CD14-positive monocyte (primary cell): Measurements from ENCODE around the gene PANK1. TPM values are rescaled to one million over a fixed set of nuclear protein-coding genes. Genes with fewer than 3 reads are reported as not detected.

Source experiments
- DNase-seq, 3 donors: peaks; one replicate each; pipeline ENCODE4 v3.0.0-alpha.2; 2011 to 2022
- H2AFZ ChIP-seq: 2 replicates; pipeline ENCODE4 v1.6.0; 2012; ENCODE audit warnings: mild to moderate bottlenecking, low read depth, low read length, inconsistent platforms; ENCODE audit not compliant: insufficient read depth, poor library complexity, severe bottlenecking
- H3K27ac ChIP-seq, 2 donors: 1 replicate in 1 of 2; 2 replicates in 1 of 2; pipeline ENCODE4 v1.5.1; 2012 to 2013; ENCODE audit warnings: low read length in 2 of 2, control low read depth in 1 of 2, inconsistent platforms in 1 of 2, low read depth in 1 of 2, mild to moderate bottlenecking in 1 of 2
- H3K27me3 ChIP-seq, 2 donors: one replicate each; pipeline versions ENCODE4 v1.6.0 to v1.6.1; 2011 to 2013; ENCODE audit warnings: low read length in 2 of 2; ENCODE audit not compliant: control insufficient read depth in 2 of 2, insufficient read depth in 2 of 2
- H3K36me3 ChIP-seq, 2 donors: replicated peaks in 1 of 2; 1 replicate in 1 of 2; 2 replicates in 1 of 2; pipeline versions ENCODE4 v1.5.1 to v1.6.1; 2012 to 2013; ENCODE audit warnings: low read length in 2 of 2, control low read depth in 1 of 2, inconsistent platforms in 1 of 2, mild to moderate bottlenecking in 1 of 2; ENCODE audit not compliant: insufficient read depth in 2 of 2, control insufficient read depth in 1 of 2
- H3K4me1 ChIP-seq, 2 donors: 1 replicate in 1 of 2; 2 replicates in 1 of 2; pipeline versions ENCODE4 v1.5.1 to v1.6.1; 2012 to 2013; ENCODE audit warnings: low read length in 2 of 2, control low read depth in 1 of 2, inconsistent platforms in 1 of 2, mild to moderate bottlenecking in 1 of 2, moderate library complexity in 1 of 2; ENCODE audit not compliant: insufficient read depth in 2 of 2, control insufficient read depth in 1 of 2
- H3K4me2 ChIP-seq: replicated peaks from 2 replicates; pipeline ENCODE3; 2012; ENCODE audit warnings: low read length, moderate library complexity, mild to moderate bottlenecking; ENCODE audit not compliant: poor library complexity, severe bottlenecking; ENCODE audit errors: extremely low read depth
- H3K4me3 ChIP-seq, 3 experiments: fragments of 200-600 bp in 1 of 3; sonication (generic) in 1 of 3; replicated peaks in 1 of 3; 1 replicate in 2 of 3; 2 replicates in 1 of 3; pipeline ENCODE4 v1.5.1; 2011 to 2013; ENCODE audit warnings: low read length in 3 of 3, mild to moderate bottlenecking in 3 of 3, control low read depth in 2 of 3, low read depth in 2 of 3, inconsistent platforms in 1 of 3, moderate library complexity in 1 of 3
- H3K79me2 ChIP-seq: 2 replicates; pipeline ENCODE4 v1.6.0; 2012; ENCODE audit warnings: mild to moderate bottlenecking, control low read depth, inconsistent platforms, low read length, moderate library complexity; ENCODE audit not compliant: insufficient read depth
- H3K9ac ChIP-seq: 2 replicates; pipeline ENCODE4 v1.6.0; 2017; ENCODE audit warnings: low read length, mild to moderate bottlenecking; ENCODE audit not compliant: insufficient read depth, poor library complexity, severe bottlenecking
- H3K9me3 ChIP-seq, 2 donors: replicated peaks in 1 of 2; 1 replicate in 1 of 2; 2 replicates in 1 of 2; pipeline versions ENCODE4 v1.5.1 to v1.6.1; 2012 to 2013; ENCODE audit warnings: low read length in 2 of 2, control low read depth in 1 of 2; ENCODE audit not compliant: control insufficient read depth in 1 of 2, insufficient read depth in 1 of 2
- H4K20me1 ChIP-seq: 2 replicates; pipeline ENCODE4 v1.6.0; 2012; ENCODE audit warnings: mild to moderate bottlenecking, low read length, control low read depth, moderate library complexity; ENCODE audit not compliant: insufficient read depth
- H3K27ac Mint-ChIP-seq, 7 donors: one replicate each; pipeline ENCODE4 v1.8.0; 2020; ENCODE audit warnings: mild to moderate bottlenecking in 7 of 7, mixed read lengths in 7 of 7, moderate library complexity in 6 of 7, inconsistent platforms in 2 of 7
- H3K27me3 Mint-ChIP-seq, 3 donors: one replicate each; pipeline ENCODE4 v1.8.0; 2021 to 2022; ENCODE audit warnings: low read depth in 3 of 3, mild to moderate bottlenecking in 3 of 3, mixed read lengths in 3 of 3, moderate library complexity in 3 of 3, inconsistent platforms in 1 of 3
- H3K36me3 Mint-ChIP-seq, 2 donors: one replicate each; pipeline ENCODE4 v1.8.0; 2020; ENCODE audit warnings: mixed read lengths in 2 of 2, inconsistent platforms in 1 of 2, mild to moderate bottlenecking in 1 of 2
- H3K4me1 Mint-ChIP-seq: one replicate; pipeline ENCODE4 v1.8.0; 2020; ENCODE audit warnings: mild to moderate bottlenecking, mixed read lengths
- H3K4me3 Mint-ChIP-seq, 2 donors: one replicate each; pipeline ENCODE4 v1.8.0; 2020; ENCODE audit warnings: mild to moderate bottlenecking in 2 of 2, mixed read lengths in 2 of 2, moderate library complexity in 1 of 2
- H3K9me3 Mint-ChIP-seq, 7 donors: one replicate each; pipeline ENCODE4 v1.8.0; 2020 to 2022; ENCODE audit warnings: mixed read lengths in 7 of 7, mild to moderate bottlenecking in 6 of 7, moderate library complexity in 6 of 7, inconsistent platforms in 2 of 7
- CTCF ChIP-seq: fragments of 200-600 bp; IDR thresholded peaks from one replicate; pipeline ENCODE4 v1.8.0; 2022; ENCODE audit warnings: antibody characterized with exemption, mild to moderate bottlenecking
- WGBS: methylation state at CpG from one replicate; pipeline ENCODE4 v1.1.5; 2013; ENCODE audit warnings: missing lambda C conversion rate; ENCODE audit not compliant: insufficient coverage; 5-methylcytosine and 5-hydroxymethylcytosine counted together
- intact Hi-C, 2 donors: fragments of 100-400 bp; cut with micrococcal nuclease; formaldehyde crosslinking; loops; one replicate each; pipeline versions ENCODE4 v1.15.0 to v1.15.1; 2023
- polyA plus RNA-seq, 3 donors: library from polyadenylated mRNA; depleted of rRNA in 1 of 3; unstranded in 2 of 3; stranded (reverse) in 1 of 3; fragments of 300-500 nt in 2 of 3; fragments of >200 nt in 1 of 3; fragmentation: Illumina TruSeq in 2 of 3; gene quantifications; 1 replicate in 2 of 3; 2 replicates in 1 of 3; pipeline ENCODE4 v1.2.3, GENCODE V29; 2012 to 2021

PANK1 gene
- polyA plus RNA-seq, 3 donors = 0.31 to 0.67 (median 0.61) TPM

- intact Hi-C loops = no loop called here
- peak in 1 of 3 donors; percentile 11 for DNase-seq
- no CpG with 5 or more reads among the region's 3 CpGs for WGBS
- Histone ChIP-seq H3K27me3 (no peaks in the 10 kb centered on the region), H3K9me3 (no peaks in the 10 kb centered on the region), H3K79me2 (no peaks in the 10 kb centered on the region), H3K27ac (no peak overlapping the region), H3K36me3 (no peaks in the 10 kb centered on the region), H3K4me1 (peaks cover 8 to 11% of the 10 kb centered on the region in 2 donors), H4K20me1 (no peaks in the 10 kb centered on the region), H3K4me3 (no peak overlapping the region), H2AFZ (no peak overlapping the region), H3K4me2 (peak overlapping the region; percentile 34), H3K9ac (no peak overlapping the region)
- peaks cover 0 to 11% (median 2%) of the 10 kb centered on the region in 7 donors for H3K9me3 Mint-ChIP-seq
- peaks cover 15% of the 10 kb centered on the region for H3K4me1 Mint-ChIP-seq
- H3K27ac Mint-ChIP-seq = peak overlapping the region in 2 of 7 donors; percentile 3 to 23
- TF ChIP-seq CTCF = no peak
- H3K36me3 Mint-ChIP-seq = no peaks in the 10 kb centered on the region
- peak overlapping the region in 1 of 2 donors; percentile 27 for H3K4me3 Mint-ChIP-seq
- H3K27me3 Mint-ChIP-seq = peaks cover 0 to 5% (median 1%) of the 10 kb centered on the region in 3 donors
Measured at GRCh38 chr10:89651916-89652573, 7.0 kb upstream of the PANK1 start.

- Histone ChIP-seq H4K20me1 (no peaks in the 10 kb centered on the region), H3K4me2 (no peak overlapping the region), H3K36me3 (no peaks in the 10 kb centered on the region), H3K4me3 (no peak overlapping the region), H3K9ac (no peak overlapping the region), H3K27ac (no peak overlapping the region), H3K4me1 (peaks cover 8 to 11% of the 10 kb centered on the region in 2 donors), H3K79me2 (no peaks in the 10 kb centered on the region), H2AFZ (no peak overlapping the region), H3K27me3 (no peaks in the 10 kb centered on the region), H3K9me3 (no peaks in the 10 kb centered on the region)
- no peak overlapping the region for H3K4me3 Mint-ChIP-seq
- intact Hi-C loops = no loop called here
- no peak for TF ChIP-seq CTCF
- peaks cover 0 to 11% (median 2%) of the 10 kb centered on the region in 7 donors for H3K9me3 Mint-ChIP-seq
- peaks cover 17% of the 10 kb centered on the region for H3K4me1 Mint-ChIP-seq
- peak overlapping the region in 1 of 7 donors; percentile 23 for H3K27ac Mint-ChIP-seq
- H3K36me3 Mint-ChIP-seq = no peaks in the 10 kb centered on the region
- peaks cover 2 to 4% (median 3%) of the 10 kb centered on the region in 3 donors for H3K27me3 Mint-ChIP-seq
- DNase-seq = no peak
- WGBS = 67% methylated on average over 2 of the region's 5 CpGs
Measured at GRCh38 chr10:89651205-89651915, 6.3 kb upstream of the PANK1 start.
